Neural cell (in vitro differentiated cells): ENCODE results near the gene GPAT3. TPM values are rescaled to one million over a fixed set of nuclear protein-coding genes. Genes with fewer than 3 reads are reported as not detected.
"Not testable (repeated sequence)": the region's sequence is repeated elsewhere in the genome, so short reads cannot be mapped to it uniquely, and the experiment has no call there.

Source experiments
- H2AFZ ChIP-seq: fragments of 200-600, 300-800 bp; sonication (generic), shearing (Covaris generic); 2 replicates; pipeline ENCODE4 v1.6.0; 2014; ENCODE audit warnings: low read depth, mild to moderate bottlenecking, antibody characterized with exemption, low read length, moderate library complexity
- H3F3A ChIP-seq: fragments of 200-600 bp; shearing (Covaris generic); 2 replicates; pipeline ENCODE4 v1.6.1; 2016; ENCODE audit warnings: mild to moderate bottlenecking, moderate library complexity, mixed read lengths, antibody characterized with exemption, low read length; ENCODE audit not compliant: insufficient read depth, poor library complexity, severe bottlenecking
- H3K27ac ChIP-seq: fragments of 200-600, 300-800 bp; sonication (generic), shearing (Covaris generic); 2 replicates; pipeline ENCODE4 v1.5.1; 2014; ENCODE audit warnings: mild to moderate bottlenecking, low read length, moderate library complexity
- H3K27me3 ChIP-seq: fragments of 300-800, 200-600 bp; sonication (generic), shearing (Covaris generic); 2 replicates; pipeline ENCODE4 v1.6.0; 2014; ENCODE audit warnings: mild to moderate bottlenecking, low read depth, low read length, moderate library complexity; ENCODE audit not compliant: insufficient read depth
- H3K36me3 ChIP-seq: fragments of 300-800, 200-600 bp; sonication (generic), shearing (Covaris generic); 2 replicates; pipeline ENCODE4 v1.5.1; 2014; ENCODE audit warnings: mild to moderate bottlenecking, antibody characterized with exemption, low read length, moderate library complexity; ENCODE audit not compliant: insufficient read depth
- H3K4me2 ChIP-seq: fragments of 300-800, 200-600 bp; sonication (generic), shearing (Covaris generic); 2 replicates; pipeline ENCODE4 v1.6.0; 2014; ENCODE audit warnings: mild to moderate bottlenecking, low read length
- H3K4me3 ChIP-seq: fragments of 300-800, 200-600 bp; sonication (generic), shearing (Covaris generic); 2 replicates; pipeline ENCODE4 v1.5.1; 2014; ENCODE audit warnings: mild to moderate bottlenecking, low read length, moderate library complexity
- H3K79me2 ChIP-seq: fragments of 200-600 bp; shearing (Covaris generic); replicated peaks from 2 replicates; pipeline ENCODE4 v1.6.0; 2014; ENCODE audit warnings: mild to moderate bottlenecking, low read length, moderate library complexity; ENCODE audit not compliant: insufficient read depth
- H3K9ac ChIP-seq: fragments of 300-800, 200-600 bp; sonication (generic), shearing (Covaris generic); 2 replicates; pipeline ENCODE4 v1.6.1; 2016; ENCODE audit warnings: mild to moderate bottlenecking, low read length, mixed read lengths
- H3K9me2 ChIP-seq: fragments of 200-600 bp; shearing (Covaris generic); 2 replicates; pipeline ENCODE4 v1.6.1; 2016; ENCODE audit warnings: mild to moderate bottlenecking, low read length, mixed read lengths; ENCODE audit not compliant: insufficient read depth
- H3K9me3 ChIP-seq: fragments of 200-600, 300-800 bp; sonication (generic), shearing (Covaris generic); 2 replicates; pipeline ENCODE4 v1.6.1; 2016; ENCODE audit warnings: mild to moderate bottlenecking, mixed run types, low read length, moderate library complexity, mixed read lengths
- H4K20me1 ChIP-seq: fragments of 200-600 bp; shearing (Covaris generic); 2 replicates; pipeline ENCODE4 v1.6.1; 2016; ENCODE audit warnings: mild to moderate bottlenecking, mixed run types; ENCODE audit not compliant: insufficient read depth
- EP300 ChIP-seq: fragments of 450-650 bp; conservative IDR thresholded peaks from 2 replicates; pipeline ENCODE4 v1.6.1; 2014; ENCODE audit warnings: antibody characterized with exemption, mild to moderate bottlenecking, moderate library complexity; ENCODE audit not compliant: poor library complexity, severe bottlenecking
- MXI1 ChIP-seq: fragments of 450-650 bp; conservative IDR thresholded peaks from 2 replicates; pipeline ENCODE4 v1.6.1; 2014; ENCODE audit warnings: antibody characterized with exemption, mild to moderate bottlenecking; ENCODE audit not compliant: poor library complexity, severe bottlenecking
- POLR2AphosphoS5 ChIP-seq: IDR thresholded peaks from 2 replicates; pipeline ENCODE4 v1.6.1; 2012
- RAD21 ChIP-seq: fragments of 450-650 bp; conservative IDR thresholded peaks from 2 replicates; pipeline ENCODE4 v1.6.1; 2014; ENCODE audit warnings: antibody characterized with exemption, mild to moderate bottlenecking, moderate library complexity
- SMC3 ChIP-seq: fragments of 450-650 bp; conservative IDR thresholded peaks from 2 replicates; pipeline ENCODE4 v1.6.1; 2014; ENCODE audit warnings: antibody characterized with exemption, mild to moderate bottlenecking, moderate library complexity; ENCODE audit not compliant: poor library complexity
- polyA plus RNA-seq: library from polyadenylated mRNA; depleted of rRNA; stranded (reverse); fragments of >200 nt; gene quantifications from 2 replicates; pipeline ENCODE4 v1.2.3, GENCODE V29; 2014
- TF ChIP-seq, protein P1 (sequence below): fragments of 450-650 bp; IDR thresholded peaks from 2 replicates; pipeline ENCODE4 v1.5.1; 2014; ENCODE audit warnings: antibody characterized with exemption, mild to moderate bottlenecking, moderate library complexity; ENCODE audit not compliant: poor library complexity, severe bottlenecking
- TF ChIP-seq, protein P2 (sequence below): IDR thresholded peaks from 2 replicates; pipeline ENCODE4 v1.6.1; 2012; ENCODE audit warnings: borderline replicate concordance

The GPAT3 gene
- polyA plus RNA-seq, 1 donor from 2014 or later = not detected

DNA sequence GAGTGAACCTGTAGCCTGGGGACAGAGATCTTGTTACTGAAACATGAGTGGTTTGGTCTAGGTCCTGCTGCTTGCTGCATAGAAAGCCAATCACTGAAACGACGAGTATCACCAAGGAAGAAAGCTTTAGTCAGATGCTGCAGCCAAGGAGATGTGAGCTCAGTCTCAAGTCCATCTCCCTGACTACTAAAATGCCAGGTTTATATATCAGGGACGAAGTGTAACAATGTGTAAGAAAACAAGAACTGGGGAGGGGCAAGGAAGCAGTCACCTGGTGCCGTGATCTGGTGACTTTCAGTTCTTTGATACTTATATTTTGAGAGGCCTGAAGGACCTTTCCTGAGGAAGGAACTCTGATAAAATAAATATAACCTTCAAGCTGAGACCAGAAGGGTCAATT, 31.4 kb upstream of the GPAT3 start:
- no peaks in the 10 kb centered on the region for H4K20me1 ChIP-seq
- H3K4me2 ChIP-seq = no peak overlapping the region
- H3K27me3 ChIP-seq = no peaks in the 10 kb centered on the region
- H3K9me3 ChIP-seq = no peaks in the 10 kb centered on the region
- H3K9me2 ChIP-seq = no peaks in the 10 kb centered on the region
- no peaks in the 10 kb centered on the region for H3K79me2 ChIP-seq
- no peak for TF ChIP-seq RAD21
- no peak overlapping the region for H3K27ac ChIP-seq
- no peaks in the 10 kb centered on the region for H3K36me3 ChIP-seq
- H2AFZ ChIP-seq = no peak overlapping the region
- H3F3A ChIP-seq = no peaks in the 10 kb centered on the region
- no peak overlapping the region for H3K9ac ChIP-seq
- no peak overlapping the region for H3K4me3 ChIP-seq

GRCh38 chr4:83504996-83505395, 30.9 kb upstream of the GPAT3 start:
- no peak overlapping the region for H3K9ac ChIP-seq
- no peaks in the 10 kb centered on the region for H3K36me3 ChIP-seq
- no peak overlapping the region for H3K27ac ChIP-seq
- no peaks in the 10 kb centered on the region for H3K9me3 ChIP-seq
- H3K4me2 ChIP-seq = no peak overlapping the region
- no peaks in the 10 kb centered on the region for H3K9me2 ChIP-seq
- TF ChIP-seq, protein P1, sequence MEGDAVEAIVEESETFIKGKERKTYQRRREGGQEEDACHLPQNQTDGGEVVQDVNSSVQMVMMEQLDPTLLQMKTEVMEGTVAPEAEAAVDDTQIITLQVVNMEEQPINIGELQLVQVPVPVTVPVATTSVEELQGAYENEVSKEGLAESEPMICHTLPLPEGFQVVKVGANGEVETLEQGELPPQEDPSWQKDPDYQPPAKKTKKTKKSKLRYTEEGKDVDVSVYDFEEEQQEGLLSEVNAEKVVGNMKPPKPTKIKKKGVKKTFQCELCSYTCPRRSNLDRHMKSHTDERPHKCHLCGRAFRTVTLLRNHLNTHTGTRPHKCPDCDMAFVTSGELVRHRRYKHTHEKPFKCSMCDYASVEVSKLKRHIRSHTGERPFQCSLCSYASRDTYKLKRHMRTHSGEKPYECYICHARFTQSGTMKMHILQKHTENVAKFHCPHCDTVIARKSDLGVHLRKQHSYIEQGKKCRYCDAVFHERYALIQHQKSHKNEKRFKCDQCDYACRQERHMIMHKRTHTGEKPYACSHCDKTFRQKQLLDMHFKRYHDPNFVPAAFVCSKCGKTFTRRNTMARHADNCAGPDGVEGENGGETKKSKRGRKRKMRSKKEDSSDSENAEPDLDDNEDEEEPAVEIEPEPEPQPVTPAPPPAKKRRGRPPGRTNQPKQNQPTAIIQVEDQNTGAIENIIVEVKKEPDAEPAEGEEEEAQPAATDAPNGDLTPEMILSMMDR = no peak
- TF ChIP-seq EP300 = no peak
- TF ChIP-seq POLR2AphosphoS5 = no peak
- no peak for TF ChIP-seq MXI1
- no peak for TF ChIP-seq RAD21
- TF ChIP-seq SMC3 = no peak
- TF ChIP-seq, protein P2, sequence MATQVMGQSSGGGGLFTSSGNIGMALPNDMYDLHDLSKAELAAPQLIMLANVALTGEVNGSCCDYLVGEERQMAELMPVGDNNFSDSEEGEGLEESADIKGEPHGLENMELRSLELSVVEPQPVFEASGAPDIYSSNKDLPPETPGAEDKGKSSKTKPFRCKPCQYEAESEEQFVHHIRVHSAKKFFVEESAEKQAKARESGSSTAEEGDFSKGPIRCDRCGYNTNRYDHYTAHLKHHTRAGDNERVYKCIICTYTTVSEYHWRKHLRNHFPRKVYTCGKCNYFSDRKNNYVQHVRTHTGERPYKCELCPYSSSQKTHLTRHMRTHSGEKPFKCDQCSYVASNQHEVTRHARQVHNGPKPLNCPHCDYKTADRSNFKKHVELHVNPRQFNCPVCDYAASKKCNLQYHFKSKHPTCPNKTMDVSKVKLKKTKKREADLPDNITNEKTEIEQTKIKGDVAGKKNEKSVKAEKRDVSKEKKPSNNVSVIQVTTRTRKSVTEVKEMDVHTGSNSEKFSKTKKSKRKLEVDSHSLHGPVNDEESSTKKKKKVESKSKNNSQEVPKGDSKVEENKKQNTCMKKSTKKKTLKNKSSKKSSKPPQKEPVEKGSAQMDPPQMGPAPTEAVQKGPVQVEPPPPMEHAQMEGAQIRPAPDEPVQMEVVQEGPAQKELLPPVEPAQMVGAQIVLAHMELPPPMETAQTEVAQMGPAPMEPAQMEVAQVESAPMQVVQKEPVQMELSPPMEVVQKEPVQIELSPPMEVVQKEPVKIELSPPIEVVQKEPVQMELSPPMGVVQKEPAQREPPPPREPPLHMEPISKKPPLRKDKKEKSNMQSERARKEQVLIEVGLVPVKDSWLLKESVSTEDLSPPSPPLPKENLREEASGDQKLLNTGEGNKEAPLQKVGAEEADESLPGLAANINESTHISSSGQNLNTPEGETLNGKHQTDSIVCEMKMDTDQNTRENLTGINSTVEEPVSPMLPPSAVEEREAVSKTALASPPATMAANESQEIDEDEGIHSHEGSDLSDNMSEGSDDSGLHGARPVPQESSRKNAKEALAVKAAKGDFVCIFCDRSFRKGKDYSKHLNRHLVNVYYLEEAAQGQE = no peak
- H4K20me1 ChIP-seq = no peaks in the 10 kb centered on the region
- no peak overlapping the region for H2AFZ ChIP-seq
- H3K4me3 ChIP-seq = no peak overlapping the region
- no peaks in the 10 kb centered on the region for H3K79me2 ChIP-seq
- H3K27me3 ChIP-seq = no peaks in the 10 kb centered on the region
- no peaks in the 10 kb centered on the region for H3F3A ChIP-seq

DNA sequence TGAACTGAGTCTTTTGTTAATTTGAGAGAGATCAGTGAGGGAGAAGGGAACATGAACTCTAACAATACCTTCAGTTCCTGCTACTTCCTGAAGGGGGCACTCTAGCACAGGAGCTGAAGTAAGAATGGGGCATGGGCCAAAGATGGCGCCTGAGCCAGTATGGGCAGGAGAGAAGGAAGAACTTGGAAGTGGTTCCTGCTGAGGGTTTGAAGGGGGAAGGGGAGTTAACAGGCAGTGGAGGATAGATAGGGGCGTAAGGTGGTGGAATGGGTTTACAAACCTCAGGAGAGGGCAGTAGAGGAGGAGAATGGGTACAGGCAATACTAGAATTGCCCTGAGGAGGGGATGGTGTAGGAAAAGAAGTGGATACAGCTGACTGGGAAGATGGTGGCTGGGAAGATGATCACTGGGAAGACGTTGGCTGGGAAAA, 26.7 kb upstream of the GPAT3 start:
- H3K9ac ChIP-seq, H2AFZ ChIP-seq, H3K36me3 ChIP-seq: not testable (repeated sequence)

More for the DNA sequence above, 26.7 kb upstream of the GPAT3 start:
- H3K9me2 ChIP-seq, H3F3A ChIP-seq, H3K4me2 ChIP-seq, H4K20me1 ChIP-seq, H3K79me2 ChIP-seq, H3K27ac ChIP-seq, H3K9me3 ChIP-seq, H3K4me3 ChIP-seq, H3K27me3 ChIP-seq: not testable (repeated sequence)
